ENCODE results near the gene POU1F1.
"Not testable (repeated sequence)": the region's sequence is repeated elsewhere in the genome, so short reads cannot be mapped to it uniquely, and the experiment has no call there.

Gene POU1F1, protein sequence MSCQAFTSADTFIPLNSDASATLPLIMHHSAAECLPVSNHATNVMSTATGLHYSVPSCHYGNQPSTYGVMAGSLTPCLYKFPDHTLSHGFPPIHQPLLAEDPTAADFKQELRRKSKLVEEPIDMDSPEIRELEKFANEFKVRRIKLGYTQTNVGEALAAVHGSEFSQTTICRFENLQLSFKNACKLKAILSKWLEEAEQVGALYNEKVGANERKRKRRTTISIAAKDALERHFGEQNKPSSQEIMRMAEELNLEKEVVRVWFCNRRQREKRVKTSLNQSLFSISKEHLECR

DNA sequence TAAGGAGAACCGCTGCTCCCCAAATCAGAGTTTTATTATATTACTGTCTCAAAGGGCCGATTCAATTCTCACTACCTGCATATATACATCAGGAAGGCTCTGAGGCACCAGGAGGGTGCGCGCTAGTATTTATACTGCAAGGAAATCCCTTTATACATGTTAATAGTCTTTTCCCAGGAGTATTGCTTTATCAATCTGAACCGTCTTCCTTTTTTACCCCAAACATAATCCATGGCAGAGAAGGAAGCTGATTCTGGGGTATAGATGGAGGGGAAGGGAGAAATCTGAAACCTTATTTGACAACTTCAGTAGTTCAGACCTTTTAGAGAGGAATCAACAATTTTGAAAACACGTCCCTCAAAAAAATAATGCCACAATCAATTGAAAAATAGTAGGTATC is at the start of gene POU1F1:
Gene POU1F1 (minus strand): TSS at position 101 of the 400 bp plus-strand sequence. CDS start 122 bp downstream, outside the sequence.
- DNase-seq, result no peak

DNA sequence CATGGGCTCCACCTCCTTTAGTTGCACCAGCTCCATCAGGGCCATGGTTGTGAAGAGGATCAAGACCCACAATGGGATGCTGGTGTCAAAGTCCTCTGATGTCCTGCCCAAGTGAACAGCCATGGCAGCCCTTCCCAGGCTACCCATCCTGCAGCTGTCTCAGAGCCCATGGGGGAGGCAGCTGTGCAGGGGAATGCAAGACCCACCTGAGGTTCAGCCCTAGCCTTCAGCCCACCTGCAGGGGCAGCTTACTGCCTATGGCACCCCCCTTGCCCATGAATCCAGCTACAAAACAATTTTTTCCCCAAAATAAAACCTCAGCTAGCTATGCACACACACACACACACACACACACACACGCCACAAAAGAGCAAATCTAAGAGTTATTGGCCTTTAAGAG is 48.2 kb upstream of the POU1F1 start:
- no peak for DNase-seq

DNA sequence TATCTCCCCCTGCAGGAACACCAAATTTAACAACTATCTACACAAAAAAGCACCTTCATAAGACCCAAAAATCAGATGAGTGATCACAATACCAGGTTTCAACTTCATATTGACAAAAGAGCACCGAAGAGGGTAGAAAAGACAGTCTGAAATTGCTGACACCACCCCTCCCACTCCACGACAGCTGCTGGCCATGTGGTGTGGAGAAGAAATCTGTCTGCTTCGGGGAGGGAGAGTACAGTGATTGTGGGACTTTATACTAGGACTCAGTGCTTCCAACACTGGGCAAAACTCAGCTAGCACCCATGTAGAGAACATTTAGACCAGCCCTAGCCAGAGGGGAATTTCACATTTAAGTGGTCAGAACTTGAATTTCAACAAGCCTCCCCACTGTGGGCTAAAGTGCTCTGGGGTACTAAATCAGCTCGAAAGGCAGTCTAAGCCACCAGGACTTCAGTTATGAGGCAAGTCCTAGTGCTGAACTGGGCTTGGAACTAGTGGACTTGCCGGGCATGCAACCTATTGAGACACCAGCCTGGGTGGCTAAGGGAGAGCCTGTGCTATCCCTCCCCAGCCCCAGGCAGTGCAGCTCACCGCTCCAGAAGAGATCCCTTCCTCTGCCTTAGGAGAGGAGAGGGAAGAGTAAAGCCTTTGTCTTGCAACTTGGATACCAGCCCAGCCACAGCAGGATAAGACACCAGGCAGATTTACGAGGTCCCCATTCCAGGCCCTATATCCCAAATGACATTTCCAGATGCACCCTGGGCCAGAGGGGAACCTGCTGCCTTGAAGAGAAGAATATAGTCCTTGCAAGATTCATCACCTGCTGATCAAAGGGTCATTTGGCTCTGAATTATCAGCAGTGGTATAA is 44.6 kb upstream of the POU1F1 start:
- no peak for DNase-seq

DNA sequence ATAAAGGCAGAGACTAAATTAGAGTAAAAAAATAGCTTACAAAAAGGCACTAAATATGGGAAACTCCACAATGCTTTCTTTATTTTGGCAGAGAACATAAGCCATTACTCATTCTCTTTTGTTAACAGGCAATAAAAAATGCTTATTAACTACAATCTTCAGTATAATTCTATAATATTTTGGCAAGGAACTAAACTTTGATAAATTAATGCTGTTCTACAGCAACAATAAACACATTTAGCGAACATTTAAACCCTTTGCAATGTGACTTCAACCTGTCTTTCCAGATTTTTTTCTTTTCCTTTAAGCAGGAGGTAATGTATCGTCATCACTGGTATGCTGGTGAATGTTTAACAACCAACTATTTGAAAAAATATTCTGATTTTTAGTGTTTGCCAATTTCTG is 42.2 kb upstream of the POU1F1 start:
- no peak for DNase-seq

DNA sequence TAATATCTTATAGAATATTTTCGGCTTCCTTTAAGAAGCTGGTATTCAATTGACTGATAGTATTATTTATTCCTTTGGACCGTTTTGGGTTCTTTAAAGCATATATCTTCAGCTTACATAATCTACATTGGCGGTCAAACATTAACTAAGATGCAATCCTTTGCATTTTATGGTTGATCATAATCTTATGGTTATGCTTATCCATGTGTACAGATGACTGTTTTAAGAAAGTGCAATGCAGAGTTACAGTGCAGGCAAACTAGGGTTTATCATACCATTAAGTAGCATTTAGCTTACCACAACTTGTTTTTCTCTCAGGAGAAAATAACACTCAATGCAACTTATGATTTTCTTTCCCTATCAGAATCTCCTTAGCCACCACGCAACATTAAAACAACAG is 41.4 kb upstream of the POU1F1 start:
- no peak for DNase-seq

DNA sequence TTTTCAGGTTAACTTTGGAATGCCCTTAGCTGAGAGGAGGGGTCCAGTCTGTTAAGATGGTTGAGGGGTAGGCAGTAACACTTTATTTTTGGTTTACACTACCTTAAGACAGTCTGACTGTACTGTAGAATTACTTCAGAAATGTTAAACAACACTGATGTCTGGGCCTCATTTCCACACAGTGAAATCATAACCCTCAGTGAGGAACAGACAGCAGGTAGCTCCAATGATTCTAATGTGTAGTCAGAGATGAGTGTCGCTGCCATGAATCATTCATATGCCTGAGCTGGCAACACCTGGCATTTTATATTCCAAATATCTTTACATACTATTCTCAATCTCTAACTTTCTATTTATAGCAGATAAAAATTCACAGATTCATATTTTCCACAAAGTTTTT is 37.3 kb upstream of the POU1F1 start:
- DNase-seq, result no peak

DNA sequence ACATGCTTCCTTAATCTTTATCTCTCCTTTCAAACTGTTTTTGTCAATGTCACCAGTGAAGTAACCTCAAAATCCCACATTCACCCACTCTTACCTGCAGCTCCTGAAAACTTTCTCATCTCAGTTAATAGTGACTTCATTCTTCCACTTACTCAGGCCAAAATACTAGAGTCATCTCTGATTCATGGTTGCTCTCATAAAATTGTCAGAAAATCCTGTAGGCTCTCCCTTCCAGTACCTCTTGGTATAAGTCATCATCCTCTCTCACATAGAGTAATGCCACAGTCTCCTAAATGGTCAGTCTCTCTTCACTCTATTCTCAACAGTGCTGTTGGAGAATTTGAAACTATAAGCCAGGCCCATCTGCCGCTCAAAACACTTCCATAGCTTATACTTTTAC is 34.9 kb upstream of the POU1F1 start:
- DNase-seq, result no peak

DNA sequence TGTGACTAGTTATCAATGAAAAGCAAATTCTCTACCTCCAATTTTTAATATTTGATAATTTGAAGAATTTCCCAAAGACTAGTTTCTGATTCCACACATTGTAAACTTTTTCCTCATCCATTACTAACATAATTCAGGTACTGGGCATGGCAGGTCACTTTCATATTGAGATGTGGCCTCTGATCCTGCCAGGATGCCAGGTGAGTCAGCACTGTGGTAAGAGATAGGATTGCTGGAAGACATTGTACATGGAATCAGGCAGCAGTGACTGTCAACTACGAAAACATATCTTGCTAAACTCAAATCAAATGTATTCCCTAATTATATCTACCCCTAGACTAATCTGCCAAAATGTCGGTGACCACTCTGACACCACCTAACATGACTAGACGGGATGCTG is 33.2 kb upstream of the POU1F1 start:
- no peak for DNase-seq

DNA sequence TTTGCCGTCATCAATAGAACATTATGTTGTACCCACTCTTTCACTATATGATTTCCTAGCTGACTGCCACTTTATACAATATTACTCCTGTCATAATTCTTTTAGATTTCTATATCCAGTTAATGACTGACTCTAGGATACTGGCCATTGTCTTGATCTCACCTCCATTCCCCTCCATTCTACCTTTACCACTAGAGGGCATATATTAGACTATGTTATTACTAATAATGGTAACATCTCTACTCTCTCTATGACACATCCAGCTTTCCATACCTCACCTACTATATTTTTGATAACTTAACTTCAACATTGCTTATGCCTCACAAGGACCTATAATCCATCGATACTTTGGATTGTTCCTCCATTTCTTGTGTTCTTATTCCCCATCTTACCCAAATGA is 31.4 kb upstream of the POU1F1 start:
- DNase-seq, result no peak

DNA sequence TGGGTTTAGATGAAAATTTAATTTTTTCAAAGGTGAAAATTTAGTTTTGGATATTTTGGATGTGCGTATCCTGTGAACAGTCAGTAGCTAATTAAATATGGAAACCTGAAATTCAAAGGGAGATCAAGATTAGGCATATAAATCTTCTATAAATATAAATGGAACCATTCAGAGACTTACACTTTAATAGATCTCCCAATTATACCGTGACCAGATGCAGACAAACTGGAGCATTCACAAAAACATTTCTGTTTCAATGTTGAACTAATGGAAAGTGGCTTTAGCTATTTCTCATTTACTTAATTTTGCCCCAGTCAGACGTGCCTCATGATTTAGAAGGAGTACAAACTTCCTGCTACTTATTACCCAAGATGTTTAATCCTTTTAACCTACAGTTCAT is 29.1 kb upstream of the POU1F1 start:
- no peak for DNase-seq

DNA sequence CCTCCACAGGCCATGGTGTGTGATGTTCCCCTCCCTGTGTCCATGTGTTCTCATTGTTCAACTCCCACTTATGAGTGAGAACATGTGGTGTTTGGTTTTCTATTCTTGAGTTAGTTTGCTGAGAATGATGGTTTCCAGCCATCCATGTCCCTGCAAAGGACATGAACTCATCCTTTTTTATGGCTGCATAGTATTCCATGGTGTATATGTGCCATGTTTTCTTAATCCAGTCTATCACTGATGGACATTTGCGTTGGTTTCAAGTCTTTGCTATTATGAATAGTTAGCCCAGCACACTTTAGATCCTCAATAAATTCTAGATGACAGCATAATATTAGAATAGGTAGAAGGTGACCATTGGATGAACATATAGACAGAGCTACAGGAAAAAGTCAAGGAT is 28.6 kb upstream of the POU1F1 start:
- DNase-seq, result not testable (repeated sequence)

DNA sequence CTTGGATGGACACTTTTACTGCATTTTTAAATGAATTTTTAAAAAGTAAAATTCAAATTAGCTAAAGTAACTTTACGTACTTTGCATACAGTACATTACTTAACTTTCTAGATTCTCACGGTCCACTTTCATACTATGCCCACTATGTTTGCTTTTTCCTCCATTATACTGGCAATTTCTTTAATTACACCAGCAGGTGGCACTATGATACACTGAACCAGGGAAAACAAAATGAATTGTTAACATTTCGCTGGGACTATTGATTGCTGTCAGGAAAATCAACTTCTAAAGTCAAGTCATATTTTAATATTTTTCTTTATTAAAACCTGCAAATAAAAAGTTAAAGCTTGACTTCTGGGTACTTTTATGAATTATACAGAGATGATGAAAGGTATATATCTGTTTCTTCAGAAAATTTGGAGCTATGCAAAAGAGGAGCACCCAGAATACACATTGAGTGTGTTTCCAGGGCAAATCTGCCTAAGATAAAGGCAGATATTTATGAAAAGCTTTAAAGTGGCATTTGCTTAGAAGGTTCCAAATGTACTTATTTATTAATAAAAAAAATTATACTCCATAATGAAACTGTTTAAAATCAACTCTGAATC is 21.8 kb upstream of the POU1F1 start:
- no peak for DNase-seq

DNA sequence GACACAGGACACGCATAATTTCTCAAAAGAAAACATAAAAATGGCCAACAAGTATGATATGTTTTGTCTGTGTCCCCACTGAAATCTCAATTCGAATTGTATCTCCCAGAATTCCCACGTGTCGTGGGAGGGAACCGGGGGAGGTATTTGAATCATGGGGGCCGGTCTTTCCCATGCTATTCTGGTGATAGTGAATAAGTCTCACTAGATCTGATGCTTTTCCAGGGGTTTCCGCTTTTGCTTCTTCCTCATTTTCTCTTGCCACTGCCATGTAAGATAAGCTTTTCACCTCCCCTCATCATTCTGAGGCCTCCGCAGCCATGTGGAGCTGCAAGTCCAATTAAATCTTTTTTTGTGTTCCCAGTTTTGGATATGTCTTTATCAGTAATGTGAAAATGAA is 12.1 kb upstream of the POU1F1 start:
- DNase-seq, result no peak

DNA sequence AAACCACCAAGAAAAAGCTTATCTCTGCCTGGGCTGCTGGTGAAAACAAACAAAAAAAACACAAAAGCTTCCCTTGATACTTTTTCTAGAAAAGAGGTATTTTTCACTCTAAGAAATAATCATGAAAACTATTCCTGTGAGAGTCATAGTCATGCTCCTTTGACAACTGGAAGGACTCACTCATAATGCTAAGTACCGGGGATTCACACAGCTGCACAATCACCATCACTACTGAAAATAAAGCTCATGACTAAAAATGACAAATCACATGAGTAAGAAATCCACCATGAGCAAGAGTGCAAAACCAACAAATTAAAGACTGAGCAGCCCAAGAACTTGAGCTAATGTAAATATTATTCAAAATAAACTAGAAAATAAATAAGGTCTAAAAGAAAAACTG is 10.6 kb upstream of the POU1F1 start:
- no peak for DNase-seq

DNA sequence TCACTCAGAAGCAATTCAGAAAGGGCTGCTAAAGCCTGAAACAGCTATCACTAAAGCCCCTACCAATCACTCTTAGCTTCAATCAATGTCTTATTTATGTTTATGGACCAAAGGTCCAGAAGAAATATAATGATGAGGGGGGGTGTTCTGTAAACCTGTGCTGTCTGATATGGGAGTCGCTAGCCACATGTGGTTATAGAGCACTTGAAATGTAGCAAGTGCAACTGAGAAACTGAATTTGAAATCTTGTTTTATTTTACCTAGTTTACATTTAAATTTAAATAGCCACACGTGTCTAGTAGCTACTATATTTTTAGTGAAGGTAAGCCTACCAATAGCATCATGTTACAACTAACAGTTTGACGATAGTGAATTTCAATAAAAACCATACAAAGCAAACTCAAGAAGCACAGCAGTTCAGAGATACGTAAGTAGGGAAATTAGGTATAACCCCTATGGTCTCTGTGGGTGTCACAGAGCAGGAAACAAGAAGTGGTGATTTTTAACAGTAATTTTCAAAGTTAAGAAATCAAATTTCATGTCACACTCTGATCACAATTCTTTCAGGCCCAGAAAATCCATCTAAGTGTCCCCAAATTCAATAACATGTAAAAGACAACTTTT is 3.6 kb downstream of the POU1F1 start:
- DNase-seq, result no peak

DNA sequence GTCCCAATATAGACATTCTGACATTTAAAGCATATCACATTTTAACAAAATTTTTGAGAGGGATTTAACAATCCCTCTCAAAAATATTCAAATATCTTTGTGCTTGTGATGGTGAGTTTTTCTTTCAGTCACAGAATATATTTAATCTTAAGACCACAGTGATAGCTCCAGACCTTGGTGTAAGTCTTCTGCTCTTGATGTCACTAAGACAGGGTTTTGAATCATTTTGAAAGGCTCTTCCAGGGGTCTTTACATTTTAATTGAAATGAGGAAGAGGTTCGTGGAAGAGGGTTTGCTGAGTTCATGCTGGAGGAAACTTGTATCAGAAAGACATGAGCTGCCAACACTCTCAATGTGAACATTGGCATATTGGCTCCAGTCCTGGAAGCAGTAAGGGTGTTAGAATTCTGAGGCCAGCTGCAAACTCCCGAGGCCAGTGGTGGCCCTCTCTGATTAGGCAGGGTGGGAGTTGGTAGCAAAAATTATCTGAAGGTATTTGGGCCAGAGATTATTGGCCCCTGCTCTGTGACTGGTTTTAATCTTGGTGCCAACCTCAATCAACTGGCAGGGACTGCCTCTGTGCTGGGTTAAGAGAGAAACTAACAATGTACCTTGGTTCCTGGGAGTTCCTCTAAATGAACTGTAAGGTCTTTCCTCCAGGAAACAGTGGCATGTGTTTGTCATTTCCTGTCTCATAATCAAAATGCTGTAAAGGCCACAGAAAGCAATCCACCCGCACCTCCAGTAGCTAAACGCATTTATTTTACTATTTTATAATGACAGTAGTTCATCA is 5.3 kb downstream of the POU1F1 start:
- no peak for DNase-seq

DNA sequence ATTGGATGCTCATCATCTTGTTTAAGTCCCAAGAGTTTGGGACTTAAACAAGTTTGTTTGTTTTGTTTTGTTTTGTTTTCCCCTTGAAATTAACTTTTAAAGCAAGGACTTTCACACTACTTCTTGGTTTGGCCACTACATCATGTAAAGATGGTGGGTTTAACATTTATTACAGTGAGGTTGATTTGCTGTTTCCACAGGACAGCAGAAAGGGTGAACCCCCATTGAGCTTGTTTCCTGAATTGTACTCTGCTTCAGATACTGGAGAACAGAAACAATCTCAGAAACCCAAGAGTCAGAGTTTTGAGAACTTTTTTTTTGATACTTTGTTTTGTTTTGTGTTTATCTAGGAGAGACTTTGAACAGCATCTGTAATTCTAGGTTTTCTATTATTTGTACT is 6.7 kb downstream of the POU1F1 start:
- DNase-seq, result no peak

DNA sequence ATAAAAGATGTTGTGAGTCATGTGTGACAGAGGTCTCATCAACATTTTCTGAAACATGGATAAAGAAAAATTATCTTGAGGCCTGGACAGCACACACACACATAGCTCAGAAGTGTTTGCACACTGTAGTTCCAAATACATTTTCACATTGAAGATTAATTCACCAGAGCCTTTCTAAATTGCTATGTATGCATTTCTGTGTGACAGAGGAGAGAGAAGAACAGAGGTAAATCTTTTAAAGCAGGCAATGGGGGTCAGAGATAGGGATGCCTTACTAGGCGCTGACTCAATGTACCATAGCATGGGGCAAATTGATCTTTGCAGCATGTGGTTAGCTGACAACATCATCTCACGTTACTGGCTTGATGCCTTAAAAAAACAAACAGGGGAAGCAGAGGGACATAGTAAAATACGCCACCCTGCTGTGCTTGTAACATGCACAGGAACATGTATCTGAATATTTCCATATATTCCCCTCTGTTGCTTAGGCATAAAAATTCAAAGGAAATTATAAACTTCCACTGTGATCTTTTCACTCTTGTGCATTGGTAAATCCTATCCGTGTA is 7.7 kb downstream of the POU1F1 start:
- DNase-seq, result no peak

DNA sequence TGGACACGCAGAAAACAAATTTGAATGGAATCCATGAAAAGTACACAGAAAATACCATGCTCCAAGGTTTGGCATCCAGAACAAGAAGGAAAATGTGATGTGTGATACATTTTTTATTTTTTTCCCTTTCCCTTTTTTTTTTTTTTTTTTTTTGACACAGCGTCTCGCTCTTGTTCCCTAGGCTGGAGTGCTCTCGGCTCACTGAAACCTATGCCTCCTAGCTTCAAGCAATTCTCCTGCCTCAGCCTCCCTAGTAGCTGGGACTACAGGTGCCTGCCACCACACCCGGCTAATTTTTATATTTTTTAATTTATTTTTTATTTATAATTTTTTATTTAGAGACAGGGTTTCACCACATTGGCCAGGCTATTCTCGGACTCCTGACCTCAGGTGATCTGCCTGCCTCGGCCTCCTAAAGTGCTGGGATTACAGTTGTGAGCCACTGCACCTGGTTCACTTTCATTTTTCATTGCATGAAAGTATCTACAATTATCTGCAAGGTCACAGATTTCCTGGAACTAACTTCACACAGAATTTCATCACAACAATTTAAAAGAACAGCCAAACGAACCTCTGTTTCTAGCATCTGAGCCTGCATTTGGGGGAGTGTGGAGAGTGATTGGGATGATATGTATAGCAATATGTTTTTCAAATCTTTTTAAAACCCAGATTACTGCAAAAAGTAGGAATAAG is 8.3 kb downstream of the POU1F1 start:
- no peak for DNase-seq

DNA sequence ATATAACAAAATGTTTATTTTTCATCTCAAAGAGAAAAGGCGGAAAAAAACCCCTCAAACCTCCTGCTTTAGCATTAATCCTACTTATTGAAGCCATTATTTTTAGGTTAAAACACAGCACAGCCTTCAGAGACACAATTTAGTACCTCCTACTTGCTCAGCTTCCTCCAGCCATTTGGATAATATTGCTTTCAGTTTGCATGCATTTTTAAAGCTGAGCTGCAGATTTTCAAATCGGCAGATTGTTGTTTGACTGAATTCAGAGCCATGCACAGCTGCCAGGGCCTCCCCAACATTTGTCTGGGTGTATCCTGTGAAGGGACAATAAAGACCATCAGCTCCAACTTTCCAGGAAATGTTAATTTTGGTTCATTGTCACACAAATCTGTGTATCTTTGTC is 14.5 kb downstream of the POU1F1 start:
- no peak for DNase-seq

DNA sequence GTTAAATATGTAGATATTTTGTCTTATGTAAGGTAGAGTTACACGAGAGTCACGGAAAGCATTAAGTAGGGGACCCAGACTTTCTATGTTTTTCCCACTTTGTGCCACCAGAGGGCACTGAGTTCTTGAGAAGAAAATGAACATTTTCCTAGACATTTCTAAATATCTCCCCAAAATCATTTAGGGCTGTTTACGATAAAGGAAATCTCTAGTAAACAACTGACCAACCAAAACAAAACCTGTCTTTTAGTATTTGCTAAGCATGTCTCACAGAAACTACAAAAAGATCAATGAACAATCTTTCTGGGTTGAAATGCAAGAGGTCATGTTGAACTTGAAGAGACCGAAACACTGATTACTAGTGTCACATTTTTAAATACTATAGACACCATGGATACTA is 16.1 kb downstream of the POU1F1 start:
- DNase-seq, result peak; percentile 23

DNA sequence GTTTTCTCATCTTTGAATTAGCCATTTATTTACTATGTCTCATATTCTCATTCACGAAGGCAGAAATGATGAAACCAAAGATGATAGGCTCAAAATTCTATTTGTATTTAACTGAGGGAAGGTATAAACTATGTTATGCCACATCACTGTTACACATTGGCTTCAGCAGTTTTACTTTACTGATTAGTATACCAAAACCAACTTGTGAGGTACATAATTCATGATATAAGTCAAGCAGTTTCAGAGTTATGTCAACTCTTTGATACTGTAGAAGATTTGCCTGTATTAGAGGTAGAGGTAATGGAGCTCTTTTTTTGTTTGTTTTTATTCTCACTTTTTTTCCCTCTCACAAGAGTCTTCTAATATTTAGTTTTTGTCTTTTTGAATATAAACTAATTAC is 26.4 kb downstream of the POU1F1 start:
- DNase-seq, result no peak
